T-helper 1 cell treated with Interleukin-12 subunit alpha and Interleukin-12 subunit beta and Interleukin-4 antibody, amounts not matched to agents 30 ng/mL and 1 ng/mL, for 36 hours (primary cell): ENCODE measurements around the gene TARBP1. TPM values are rescaled to one million over a fixed set of nuclear protein-coding genes. Genes with fewer than 3 reads are reported as not detected.
"Not testable (repeated sequence)": the region's sequence is repeated elsewhere in the genome, so short reads cannot be mapped to it uniquely, and the experiment has no call there.

Source experiments
- intact Hi-C: fragments of 100-400 bp; cut with micrococcal nuclease; formaldehyde crosslinking; loops from one replicate; pipeline ENCODE4 v1.15.1; 2024
- total RNA-seq: library from RNA; stranded (reverse); gene quantifications from 2 replicates; pipeline ENCODE4 v1.2.3, GENCODE V29; 2022

The TARBP1 gene
- total RNA-seq, 1 donor from 2014 or later, result 44.6 TPM

- intact Hi-C loops, result loop anchor here (2.0 to 10.0 kb wide), 5 partner anchors 75 to 997 kb away; partner anchors contain the start of gene TBCE
Measured at GRCh38 chr1:234401658-234402057, 77.3 kb downstream of the TARBP1 start.

DNA sequence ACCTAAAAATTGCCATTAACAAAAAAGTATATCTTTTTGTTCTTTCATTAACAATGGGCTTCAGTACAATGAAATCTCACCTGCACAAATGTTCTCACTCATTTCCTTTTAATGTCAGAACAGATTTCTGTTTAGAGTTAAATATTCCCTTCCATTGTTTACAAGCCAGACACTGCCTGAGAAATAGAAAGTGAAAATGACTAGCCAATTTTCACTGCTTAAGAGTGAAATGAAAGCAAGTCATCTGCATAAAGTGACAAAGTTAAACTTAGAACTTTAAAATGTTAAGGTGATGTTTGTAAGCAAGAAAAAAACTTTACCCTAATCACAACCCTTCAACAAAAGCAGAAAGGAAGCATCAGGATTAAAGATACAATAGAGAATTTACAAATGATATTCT is 78.2 kb downstream of the TARBP1 start:
- intact Hi-C loops, result loop anchor here (1.0 to 10.0 kb wide), 9 partner anchors 27 to 1104 kb away; partner anchors contain the start of genes B3GALNT2, COA6 and TBCE

DNA sequence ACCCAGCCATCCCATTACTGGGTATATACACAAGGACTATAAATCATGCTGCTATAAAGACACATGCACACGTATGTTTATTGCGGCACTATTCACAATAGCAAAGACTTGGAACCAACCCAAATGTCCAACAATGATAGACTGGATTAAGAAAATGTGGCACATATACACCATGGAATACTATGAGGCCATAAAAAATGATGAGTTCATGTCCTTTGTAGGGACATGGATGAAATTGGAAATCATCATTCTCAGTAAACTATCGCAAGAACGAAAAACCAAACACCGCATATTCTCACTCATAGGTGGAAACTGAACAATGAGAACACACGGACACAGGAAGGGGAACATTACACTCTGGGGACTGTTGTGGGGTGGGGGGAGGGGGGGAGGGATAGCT is 79.5 kb downstream of the TARBP1 start:
- intact Hi-C loops, result not testable (repeated sequence)

- intact Hi-C loops, result no loop called here
Measured at GRCh38 chr1:234398849-234399381, 80.1 kb downstream of the TARBP1 start.

DNA sequence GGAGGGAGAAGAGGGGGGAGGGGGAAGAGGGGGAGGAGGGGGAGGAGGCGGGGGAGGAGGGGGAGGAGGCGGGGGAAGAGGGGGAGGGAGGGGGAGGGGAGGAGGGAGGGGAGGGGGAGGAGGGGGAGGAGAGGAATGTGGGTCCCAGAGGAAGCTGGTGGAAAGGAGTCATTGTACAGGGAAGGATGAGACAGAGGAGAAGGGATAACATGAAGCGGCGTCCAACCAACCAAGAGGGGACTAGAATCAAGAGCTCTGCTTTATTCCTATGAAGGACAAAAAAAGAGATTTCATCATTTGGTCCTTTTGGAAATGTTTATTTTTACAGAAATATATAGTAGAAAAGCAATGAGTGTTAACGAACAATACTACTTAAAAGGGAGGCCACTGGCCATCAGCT is 81.2 kb downstream of the TARBP1 start:
- intact Hi-C loops, result no loop called here

GRCh38 chr1:234396871-234397270 is 82.1 kb downstream of the TARBP1 start:
- intact Hi-C loops, result no loop called here

DNA sequence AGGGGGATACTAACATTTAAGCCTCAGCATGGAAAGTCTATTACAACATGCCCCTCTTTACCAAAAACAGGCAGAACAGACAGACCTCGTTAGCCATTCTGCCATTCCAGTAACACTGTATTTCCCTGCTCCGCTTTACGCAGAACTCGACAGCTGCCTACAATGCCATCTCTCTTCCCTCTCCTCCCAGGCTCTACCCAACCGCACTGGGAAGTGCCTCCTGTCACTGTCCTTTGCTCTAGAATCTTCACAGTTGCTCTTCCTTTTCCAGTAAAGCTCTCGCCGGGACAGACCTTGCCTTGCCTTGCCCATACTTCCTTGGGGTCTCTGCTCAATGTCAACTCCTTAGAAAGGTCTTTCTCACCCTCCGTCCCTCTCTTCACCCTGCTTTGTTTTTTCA is 82.9 kb downstream of the TARBP1 start:
- intact Hi-C loops, result no loop called here

GRCh38 chr1:234395297-234395696 is 83.7 kb downstream of the TARBP1 start:
- intact Hi-C loops, result no loop called here

DNA sequence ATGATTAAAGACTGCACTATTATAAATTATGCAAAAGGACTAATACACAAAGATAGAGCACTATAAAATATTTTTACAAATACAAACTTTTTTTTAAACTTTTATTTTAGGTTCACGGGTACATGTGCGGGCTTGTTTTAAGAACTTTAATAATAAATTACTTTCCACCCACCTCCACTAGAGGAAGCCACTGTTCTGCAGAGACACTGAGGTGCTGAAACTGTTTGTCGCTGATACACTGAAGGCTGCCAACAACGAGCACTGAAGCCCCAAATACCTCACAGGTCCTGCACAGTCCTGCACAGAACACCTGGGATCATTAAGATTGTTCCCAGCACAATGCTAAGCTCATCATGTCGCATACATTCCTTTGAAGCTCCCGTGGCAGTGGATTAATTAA is 85.8 kb downstream of the TARBP1 start:
- intact Hi-C loops, result loop anchor here (1.0 kb wide), 1 partner anchor 16 kb away; no protein-coding TSS in a partner anchor

DNA sequence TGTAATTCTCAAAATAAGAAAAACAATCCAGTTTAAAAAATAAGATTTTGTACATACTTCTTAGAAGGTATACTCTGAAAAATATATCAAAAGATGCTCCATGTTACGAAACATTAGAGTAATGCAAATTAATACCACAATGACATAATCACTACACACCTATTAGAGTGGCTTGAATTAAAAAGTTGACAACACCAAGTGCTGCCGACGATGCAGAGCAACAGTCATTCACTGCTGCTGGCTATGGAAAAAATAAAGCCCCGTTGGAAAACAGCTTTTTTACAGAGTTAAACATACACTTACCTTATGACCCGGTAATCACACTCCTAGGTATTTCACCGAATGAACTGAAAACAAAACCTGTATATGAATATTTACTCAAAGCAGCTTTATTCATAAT is 90.9 kb downstream of the TARBP1 start:
- intact Hi-C loops, result no loop called here

- intact Hi-C loops, result no loop called here
Measured at GRCh38 chr1:234386122-234386521, 92.9 kb downstream of the TARBP1 start.

DNA sequence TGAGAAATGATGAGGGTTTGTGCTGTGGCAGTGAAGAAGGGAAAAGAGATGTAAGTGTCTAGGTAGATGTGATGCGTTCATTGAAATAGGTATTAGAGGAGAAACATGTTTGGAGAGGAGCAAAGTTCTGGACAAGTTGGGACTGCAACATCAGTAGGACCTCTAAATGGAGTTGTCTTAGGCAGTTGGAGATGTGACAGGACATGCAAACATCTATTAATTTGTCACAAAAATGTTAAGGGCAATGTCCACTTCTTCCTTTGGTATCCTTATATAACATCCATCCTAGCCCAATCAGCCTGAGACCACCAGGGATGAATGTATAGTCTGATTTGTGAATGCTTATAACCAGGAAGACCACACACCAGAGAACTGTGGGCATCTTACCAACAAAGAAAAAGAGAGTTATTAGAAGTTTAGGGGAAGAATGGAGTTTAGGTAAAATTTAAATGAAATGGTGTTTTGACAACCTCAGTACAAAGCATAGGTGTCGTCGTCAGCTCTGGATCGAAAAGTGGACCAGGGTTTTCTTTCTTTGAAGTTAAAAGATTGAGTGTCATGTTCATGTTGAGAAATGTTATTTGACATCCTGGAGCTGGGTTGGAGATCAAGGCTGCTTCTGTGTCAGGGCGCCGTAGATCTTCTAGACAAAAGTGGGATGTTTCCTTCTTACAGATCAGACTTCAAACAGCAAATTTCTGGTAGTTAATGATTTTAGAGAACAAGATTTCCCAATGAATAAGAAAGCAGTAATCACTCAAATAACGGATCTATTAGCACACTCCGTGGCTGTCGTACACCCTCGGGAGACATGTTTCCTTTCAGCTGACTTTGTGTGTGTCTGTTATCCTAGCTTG is 97.1 kb downstream of the TARBP1 start:
- intact Hi-C loops, result no loop called here

DNA sequence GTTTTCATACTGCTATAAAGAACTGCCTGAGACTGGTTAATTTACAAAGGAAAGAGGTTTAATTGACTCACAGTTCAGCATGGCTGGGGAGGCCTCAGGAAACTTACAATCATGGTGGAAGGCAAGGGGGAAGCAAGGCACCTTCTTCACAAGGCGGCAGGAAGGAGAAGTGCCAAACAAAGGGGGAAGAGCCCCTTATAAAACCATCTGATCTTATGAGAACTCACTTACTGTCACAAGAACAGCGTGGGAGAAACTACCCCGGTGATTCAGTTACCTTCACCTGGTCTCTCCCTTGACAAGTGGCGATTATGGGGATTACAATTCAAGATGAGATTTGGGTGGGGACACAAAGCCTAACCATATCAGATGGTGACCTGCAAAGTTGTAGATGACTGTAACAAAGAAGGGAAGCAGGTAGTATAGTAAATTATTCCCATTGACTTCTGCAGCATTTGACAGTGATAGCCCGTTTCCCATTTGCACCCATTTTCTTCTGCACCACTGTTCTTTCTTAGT is 99.3 kb downstream of the TARBP1 start:
- intact Hi-C loops, result loop anchor here (10.0 kb wide), 1 partner anchor 1575 kb away; the partner anchor contains the start of gene MAP10

GRCh38 chr1:234375672-234376071 is 103.3 kb downstream of the TARBP1 start:
- intact Hi-C loops, result loop anchor here (10.0 kb wide), 1 partner anchor 1571 kb away; the partner anchor contains the start of gene MAP10

GRCh38 chr1:234373959-234374254 is 105.1 kb downstream of the TARBP1 start:
- intact Hi-C loops, result loop anchor here (1.0 to 10.0 kb wide), 16 partner anchors 17 to 1908 kb away; partner anchors contain the start of genes ARID4B, B3GALNT2, GGPS1 and IRF2BP2

DNA sequence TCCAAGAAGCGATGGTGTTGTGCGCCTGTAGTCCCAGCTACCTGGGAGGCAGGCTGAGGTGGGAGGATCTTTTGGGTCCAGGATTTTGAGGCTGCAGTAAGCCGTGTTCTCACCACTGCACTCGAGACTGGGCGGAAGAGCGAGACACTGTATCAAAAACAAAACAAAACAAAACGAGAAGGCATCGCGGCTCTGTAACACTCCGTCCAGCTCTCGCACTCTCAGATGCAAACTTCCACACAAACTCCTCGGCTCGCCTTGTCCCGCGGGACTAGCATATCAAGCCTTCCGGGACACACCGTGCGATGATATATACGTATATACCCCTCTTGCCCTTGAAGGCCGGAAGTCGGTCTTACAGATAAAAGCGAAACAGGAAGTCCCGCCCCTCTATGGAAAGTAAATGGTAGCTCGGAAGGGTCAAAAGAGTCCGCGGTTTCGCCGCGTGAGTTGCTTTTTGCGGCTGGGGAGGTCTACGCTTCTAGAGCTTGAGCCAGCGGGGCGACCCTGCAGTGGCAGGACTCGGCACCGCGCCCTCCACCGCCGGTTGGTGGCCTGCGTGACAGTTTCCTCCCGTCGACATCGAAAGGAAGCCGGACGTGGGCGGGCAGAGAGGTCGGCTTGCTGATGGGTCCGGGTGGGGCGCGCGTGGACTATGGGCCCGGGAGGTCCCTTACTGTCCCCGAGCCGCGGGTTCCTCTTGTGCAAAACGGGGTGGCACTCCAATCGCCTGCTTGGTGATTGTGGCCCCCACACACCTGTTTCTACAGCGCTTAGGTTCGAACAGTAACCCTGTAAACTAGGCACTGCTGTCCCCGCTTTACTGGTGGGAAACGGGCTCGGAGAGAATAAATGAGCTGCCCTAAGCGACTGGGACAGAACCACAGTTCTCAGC is 105.7 kb downstream of the TARBP1 start, which contains the start of gene COA6:
COA6 (plus strand) TSS at position 393 of the 895 bp plus-strand sequence; CDS start at position 404, 11 bp downstream.
- intact Hi-C loops, result loop anchor here (1.0 to 10.0 kb wide), 16 partner anchors 16 to 1909 kb away; partner anchors contain the start of genes ARID4B, B3GALNT2, GGPS1 and IRF2BP2

- intact Hi-C loops, result loop anchor here (2.0 to 10.0 kb wide), 6 partner anchors 240 to 1567 kb away; partner anchors contain the start of genes IRF2BP2, LYST, MAP10 and TBCE
Measured at GRCh38 chr1:234372011-234372757, 106.8 kb downstream of the TARBP1 start.

GRCh38 chr1:234371414-234371813 is 107.6 kb downstream of the TARBP1 start:
- intact Hi-C loops, result loop anchor here (5.0 to 10.0 kb wide), 5 partner anchors 241 to 1567 kb away; partner anchors contain the start of genes IRF2BP2, LYST, MAP10 and TBCE

DNA sequence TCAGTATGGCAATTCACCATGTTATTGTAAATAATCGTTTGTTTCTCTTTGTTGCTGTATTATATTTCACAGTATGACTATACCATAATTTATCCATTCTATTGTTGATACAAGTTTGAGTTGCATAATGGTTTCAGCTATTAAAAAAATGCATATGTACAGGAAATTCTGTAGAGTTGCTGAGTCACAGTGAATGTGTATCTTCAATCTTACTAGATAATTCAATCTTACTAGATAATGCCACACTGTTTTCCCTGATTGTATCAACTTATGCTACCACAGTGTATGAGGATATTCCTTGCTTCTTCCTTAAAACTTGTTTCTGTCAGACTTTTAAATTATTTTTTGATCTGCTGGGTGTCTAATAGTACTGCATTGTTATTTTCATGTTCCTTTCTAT is 109.2 kb downstream of the TARBP1 start:
- intact Hi-C loops, result loop anchor here (5.0 to 10.0 kb wide), 5 partner anchors 243 to 1565 kb away; partner anchors contain the start of genes IRF2BP2, LYST, MAP10 and TBCE

- intact Hi-C loops, result no loop called here
Measured at GRCh38 chr1:234369033-234369430, 109.9 kb downstream of the TARBP1 start.
